ENCODE data around the gene BLOC1S3. TPM values are rescaled to one million over a fixed set of nuclear protein-coding genes. Genes with fewer than 3 reads are reported as not detected.
A peak's percentile ranks its signal among the peaks of the same experiment; 100 is the strongest.

BLOC1S3 gene
- polyA plus RNA-seq (2012; ENCODE audit: insufficient read length, low read depth): 21.8 TPM

- TF ChIP-seq SIN3A (IDR thresholded peaks at IDR 0.05; ENCODE audit: borderline replicate concordance, insufficient read depth, low read length) (peak; percentile 88), REST (IDR thresholded peaks at IDR 0.05; ENCODE audit: insufficient read depth in 1 of 2, low read depth in 2 of 2, low read length in 2 of 2) (no peak), TAF1 (IDR thresholded peaks at IDR 0.05; ENCODE audit: borderline replicate concordance, insufficient read depth, low read length) (no peak), POLR2AphosphoS5 (IDR thresholded peaks at IDR 0.05; ENCODE audit: low read depth, low read length) (peak; percentile 73; the same call in 1 of the 2 replicates), FOXP2 (optimal IDR thresholded peaks at IDR 0.05; ENCODE audit: borderline replicate concordance, extremely low read depth, extremely low read length, insufficient read depth) (peak; percentile 75)
Measured at GRCh38 chr19:45178262-45179071, at the start of gene BLOC1S3. TSS of gene BLOC1S3 (plus strand) at chr19:45178784. CDS start at chr19:45179297, 513 bp downstream.

GRCh38 chr19:45128806-45129205 is 49.8 kb upstream of the BLOC1S3 start:
- TF ChIP-seq POLR2AphosphoS5 (IDR thresholded peaks at IDR 0.05; ENCODE audit: low read depth, low read length) (no peak), SIN3A (IDR thresholded peaks at IDR 0.05; ENCODE audit: borderline replicate concordance, insufficient read depth, low read length) (no peak), TAF1 (IDR thresholded peaks at IDR 0.05; ENCODE audit: borderline replicate concordance, insufficient read depth, low read length) (no peak), REST (IDR thresholded peaks at IDR 0.05; ENCODE audit: insufficient read depth in 1 of 2, low read depth in 2 of 2, low read length in 2 of 2) (no peak), FOXP2 (optimal IDR thresholded peaks at IDR 0.05; ENCODE audit: borderline replicate concordance, extremely low read depth, extremely low read length, insufficient read depth) (no peak)

GRCh38 chr19:45130236-45130635 is 48.3 kb upstream of the BLOC1S3 start:
- TF ChIP-seq POLR2AphosphoS5 (IDR thresholded peaks at IDR 0.05; ENCODE audit: low read depth, low read length) (no peak), FOXP2 (optimal IDR thresholded peaks at IDR 0.05; ENCODE audit: borderline replicate concordance, extremely low read depth, extremely low read length, insufficient read depth) (no peak), TAF1 (IDR thresholded peaks at IDR 0.05; ENCODE audit: borderline replicate concordance, insufficient read depth, low read length) (no peak), REST (IDR thresholded peaks at IDR 0.05; ENCODE audit: insufficient read depth in 1 of 2, low read depth in 2 of 2, low read length in 2 of 2) (no peak), SIN3A (IDR thresholded peaks at IDR 0.05; ENCODE audit: borderline replicate concordance, insufficient read depth, low read length) (no peak)

- TF ChIP-seq TAF1 (IDR thresholded peaks at IDR 0.05; ENCODE audit: borderline replicate concordance, insufficient read depth, low read length) (no peak), FOXP2 (optimal IDR thresholded peaks at IDR 0.05; ENCODE audit: borderline replicate concordance, extremely low read depth, extremely low read length, insufficient read depth) (no peak), REST (IDR thresholded peaks at IDR 0.05; ENCODE audit: insufficient read depth in 1 of 2, low read depth in 2 of 2, low read length in 2 of 2) (no peak), POLR2AphosphoS5 (IDR thresholded peaks at IDR 0.05; ENCODE audit: low read depth, low read length) (no peak), SIN3A (IDR thresholded peaks at IDR 0.05; ENCODE audit: borderline replicate concordance, insufficient read depth, low read length) (no peak)
Measured at GRCh38 chr19:45130888-45131615, 47.5 kb upstream of the BLOC1S3 start.
